ENCODE data around the gene SPON1.
A peak's percentile ranks its signal among the peaks of the same experiment; 100 is the strongest.

SPON1 gene

GRCh38 chr11:14308114-14308896 lies 345.8 kb downstream of the SPON1 start:
- H3K4me3 Mint-ChIP-seq = no peak overlapping the region
- peaks cover 47% of the 10 kb centered on the region for H3K4me1 Mint-ChIP-seq
- H3K36me3 Mint-ChIP-seq = no peaks in the 10 kb centered on the region
- no peaks in the 10 kb centered on the region for H3K9me3 Mint-ChIP-seq
- peak; percentile 49 for ATAC-seq
- no peaks in the 10 kb centered on the region for H3K27me3 Mint-ChIP-seq
- no peak overlapping the region for H3K27ac Mint-ChIP-seq

GRCh38 chr11:14308897-14309387 lies 346.4 kb downstream of the SPON1 start:
- Mint-ChIP-seq H3K9me3 (no peaks in the 10 kb centered on the region), H3K36me3 (no peaks in the 10 kb centered on the region), H3K27me3 (no peaks in the 10 kb centered on the region), H3K4me3 (no peak overlapping the region), H3K27ac (no peak overlapping the region), H3K4me1 (peaks cover 47% of the 10 kb centered on the region)
- ATAC-seq = peak; percentile 47

- Mint-ChIP-seq H3K9me3 (no peaks in the 10 kb centered on the region), H3K4me1 (peaks cover 44% of the 10 kb centered on the region), H3K4me3 (no peak overlapping the region), H3K27ac (no peak overlapping the region), H3K27me3 (no peaks in the 10 kb centered on the region), H3K36me3 (no peaks in the 10 kb centered on the region)
- ATAC-seq = no peak
Observed at GRCh38 chr11:14309425-14310192, 347.1 kb downstream of the SPON1 start.

- Mint-ChIP-seq H3K4me3 (no peak overlapping the region), H3K27me3 (no peaks in the 10 kb centered on the region)
Observed at GRCh38 chr11:14310679-14311078, 348.2 kb downstream of the SPON1 start.

GRCh38 chr11:14312736-14313438 lies 350.4 kb downstream of the SPON1 start:
- peaks cover 5% of the 10 kb centered on the region for H3K36me3 Mint-ChIP-seq
- peaks cover 42% of the 10 kb centered on the region for H3K4me1 Mint-ChIP-seq
- peak overlapping the region; percentile 29 for H3K4me3 Mint-ChIP-seq
- H3K27me3 Mint-ChIP-seq = no peaks in the 10 kb centered on the region
- peak overlapping the region; percentile 80 for H3K27ac Mint-ChIP-seq
- no peaks in the 10 kb centered on the region for H3K9me3 Mint-ChIP-seq
- no peak for ATAC-seq

More at GRCh38 chr11:14310679-14311078, 348.2 kb downstream of the SPON1 start:
- H3K27ac Mint-ChIP-seq = no peak overlapping the region
- no peak for ATAC-seq
- no peaks in the 10 kb centered on the region for H3K36me3 Mint-ChIP-seq
- H3K9me3 Mint-ChIP-seq = no peaks in the 10 kb centered on the region
- H3K4me1 Mint-ChIP-seq = peaks cover 48% of the 10 kb centered on the region

GRCh38 chr11:14314127-14314526 lies 351.6 kb downstream of the SPON1 start:
- peaks cover 5% of the 10 kb centered on the region for H3K36me3 Mint-ChIP-seq
- peak; percentile 80 for ATAC-seq
- peak overlapping the region; percentile 80 for H3K27ac Mint-ChIP-seq
- no peaks in the 10 kb centered on the region for H3K27me3 Mint-ChIP-seq
- no peaks in the 10 kb centered on the region for H3K9me3 Mint-ChIP-seq
- peaks cover 54% of the 10 kb centered on the region for H3K4me1 Mint-ChIP-seq
- peak overlapping the region; percentile 61 for H3K4me3 Mint-ChIP-seq

GRCh38 chr11:14315130-14315529 lies 352.6 kb downstream of the SPON1 start:
- Mint-ChIP-seq H3K4me3 (peak overlapping the region; percentile 61), H3K27ac (peak overlapping the region; percentile 80), H3K27me3 (no peaks in the 10 kb centered on the region), H3K9me3 (no peaks in the 10 kb centered on the region), H3K4me1 (peaks cover 64% of the 10 kb centered on the region), H3K36me3 (peaks cover 5% of the 10 kb centered on the region)
- ATAC-seq = no peak

All from stimulated activated memory B cell treated with anti-CD40 and anti-IgM and Interleukin-4, amounts not matched to agents 10 μg/mL and 1 μg/mL and 100 μg/mL, for 72 hours (primary cell).